ENCODE results near the gene KLHL21. TPM values are rescaled to one million over a fixed set of nuclear protein-coding genes. Genes with fewer than 3 reads are reported as not detected.
A peak's percentile ranks its signal among the peaks of the same experiment; 100 is the strongest.

KLHL21 gene
- total and polyA plus RNA-seq, 2 experiments from 2014 or later: 17.7 to 39.3 TPM

DNA sequence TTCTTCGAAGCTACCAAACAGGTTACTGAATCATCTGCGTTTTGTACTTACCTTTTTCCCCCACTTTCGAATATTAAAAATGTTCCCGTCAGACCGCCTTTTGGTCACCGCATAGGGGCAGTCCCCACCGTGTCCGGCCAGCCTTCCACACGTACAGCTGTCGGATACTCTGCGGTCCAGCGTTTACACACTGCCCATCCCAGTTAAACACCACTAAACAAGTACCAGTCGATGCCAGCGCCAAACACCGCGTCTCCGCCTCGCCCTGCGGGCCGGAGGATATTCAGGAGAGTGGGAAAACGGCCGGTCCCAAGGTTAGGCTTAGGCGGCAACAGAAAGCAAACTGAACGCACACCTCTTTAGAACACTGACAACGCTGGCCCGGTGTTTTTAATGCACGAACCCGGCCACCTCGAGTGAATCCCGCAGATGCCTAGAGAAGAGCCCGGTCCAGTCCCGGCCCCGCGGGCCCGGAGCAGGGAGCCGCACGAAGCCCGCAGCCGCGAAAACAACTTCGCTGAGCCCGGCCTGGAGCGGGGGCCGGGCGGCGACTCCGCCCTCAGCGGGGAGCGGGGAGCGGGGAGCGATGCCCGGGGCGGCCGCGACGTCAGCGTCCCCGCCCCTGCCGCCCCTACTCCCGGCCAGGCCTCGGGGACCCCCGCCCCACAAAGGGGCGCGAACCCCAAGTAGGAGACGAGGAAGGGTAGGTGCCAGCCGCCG is 10.1 kb upstream of the KLHL21 start:
- Histone ChIP-seq H4K20me1 (ENCODE audit: insufficient read depth) (no peaks in the 10 kb centered on the region), H3K36me3 (ENCODE audit: low read depth) (no peaks in the 10 kb centered on the region), H3K9me2 (ENCODE audit: insufficient read depth) (no peaks in the 10 kb centered on the region), H3K4me2 (ENCODE audit: unreplicated experiment) (peak overlapping the region; percentile 87), H3K27me3 (replicated peaks; ENCODE audit: insufficient read depth) (no peaks in the 10 kb centered on the region), H3F3A (ENCODE audit: insufficient read depth) (peaks cover 12% of the 10 kb centered on the region; the same call in 1 of the 2 replicates), H3K27ac (peak overlapping the region; percentile 89), H2AFZ (peak overlapping the region; percentile 82), H3K79me2 (ENCODE audit: insufficient read depth) (peaks cover 69% of the 10 kb centered on the region), H3K9me3 (ENCODE audit: low read depth) (no peaks in the 10 kb centered on the region), H3K4me3 (peak overlapping the region; percentile 91), H3K4me1 (ENCODE audit: insufficient read depth) (peaks cover 13% of the 10 kb centered on the region; the same call in 1 of the 2 replicates), H3K9ac (peak overlapping the region; percentile 86)
- WGBS, 2 experiments (ENCODE audit: low coverage in 1 of 2, low lambda C conversion rate in 2 of 2, missing lambda C conversion rate in 2 of 2): 1% methylated on average over 42 to 67 of the region's 67 CpGs
- TF ChIP-seq EZH2 (IDR thresholded peaks at IDR 0.05; ENCODE audit: insufficient read depth, poor library complexity, severe bottlenecking) (no peak), EZH2phosphoT487 (IDR thresholded peaks at IDR 0.05; ENCODE audit: insufficient read depth, low read depth) (no peak)
- peak; percentile 83 for DNase-seq
- in situ Hi-C loops (cut with MboI): no loop called here

DNA sequence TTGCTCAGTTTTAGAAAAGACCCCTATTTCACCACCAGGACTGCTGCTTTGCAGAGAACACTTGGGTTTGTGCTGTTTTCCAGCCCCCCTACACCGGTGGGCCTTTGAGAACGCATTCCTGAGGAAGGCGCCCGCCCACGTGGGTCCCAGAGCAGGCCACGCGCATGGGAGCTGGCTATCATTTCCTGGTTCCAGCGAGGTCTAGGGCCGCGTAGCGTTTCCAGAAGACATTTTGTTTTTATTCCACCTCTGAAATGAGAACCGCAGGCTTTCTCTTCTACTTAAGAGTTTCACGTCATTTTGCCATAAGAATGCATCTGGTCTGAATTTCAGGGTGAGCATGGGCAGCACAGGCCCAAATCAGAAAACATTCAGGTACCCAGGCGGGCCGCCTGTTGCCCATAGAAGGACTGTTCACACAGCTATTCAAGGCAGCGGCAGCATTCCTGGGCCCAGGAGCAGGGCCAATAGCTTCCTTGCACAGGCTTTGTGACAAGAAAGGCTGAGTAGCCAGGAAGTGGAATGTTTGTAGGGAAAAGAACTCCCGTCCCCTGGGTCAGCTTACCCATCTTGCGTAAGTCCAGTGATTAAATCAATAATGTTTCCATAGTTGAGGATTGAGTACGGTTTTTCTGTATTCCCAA is 1.4 kb upstream of the KLHL21 start:
- Histone ChIP-seq H3K9me3 (ENCODE audit: low read depth) (no peaks in the 10 kb centered on the region), H3K4me2 (ENCODE audit: unreplicated experiment) (peak overlapping the region; percentile 95), H3K27ac (peak overlapping the region; percentile 99), H3K9me2 (ENCODE audit: insufficient read depth) (no peaks in the 10 kb centered on the region), H3K4me3 (peak overlapping the region; percentile 87), H3K27me3 (replicated peaks; ENCODE audit: insufficient read depth) (no peaks in the 10 kb centered on the region), H3K79me2 (ENCODE audit: insufficient read depth) (peaks cover 59% of the 10 kb centered on the region), H2AFZ (peak overlapping the region; percentile 82), H3K9ac (peak overlapping the region; percentile 97), H4K20me1 (ENCODE audit: insufficient read depth) (no peaks in the 10 kb centered on the region; the same call in 1 of the 2 replicates), H3K36me3 (ENCODE audit: low read depth) (no peaks in the 10 kb centered on the region), H3F3A (ENCODE audit: insufficient read depth) (peaks cover 35% of the 10 kb centered on the region), H3K4me1 (ENCODE audit: insufficient read depth) (peaks cover 25% of the 10 kb centered on the region)
- 4% methylated on average over 19 of the region's 19 CpGs for WGBS, 2 experiments (ENCODE audit: low coverage in 1 of 2, low lambda C conversion rate in 2 of 2, missing lambda C conversion rate in 2 of 2)
- no peak for TF ChIP-seq EZH2 (IDR thresholded peaks at IDR 0.05; ENCODE audit: insufficient read depth, poor library complexity, severe bottlenecking)
- in situ Hi-C loops (cut with MboI): no loop called here
- peak; percentile 89 for DNase-seq

DNA sequence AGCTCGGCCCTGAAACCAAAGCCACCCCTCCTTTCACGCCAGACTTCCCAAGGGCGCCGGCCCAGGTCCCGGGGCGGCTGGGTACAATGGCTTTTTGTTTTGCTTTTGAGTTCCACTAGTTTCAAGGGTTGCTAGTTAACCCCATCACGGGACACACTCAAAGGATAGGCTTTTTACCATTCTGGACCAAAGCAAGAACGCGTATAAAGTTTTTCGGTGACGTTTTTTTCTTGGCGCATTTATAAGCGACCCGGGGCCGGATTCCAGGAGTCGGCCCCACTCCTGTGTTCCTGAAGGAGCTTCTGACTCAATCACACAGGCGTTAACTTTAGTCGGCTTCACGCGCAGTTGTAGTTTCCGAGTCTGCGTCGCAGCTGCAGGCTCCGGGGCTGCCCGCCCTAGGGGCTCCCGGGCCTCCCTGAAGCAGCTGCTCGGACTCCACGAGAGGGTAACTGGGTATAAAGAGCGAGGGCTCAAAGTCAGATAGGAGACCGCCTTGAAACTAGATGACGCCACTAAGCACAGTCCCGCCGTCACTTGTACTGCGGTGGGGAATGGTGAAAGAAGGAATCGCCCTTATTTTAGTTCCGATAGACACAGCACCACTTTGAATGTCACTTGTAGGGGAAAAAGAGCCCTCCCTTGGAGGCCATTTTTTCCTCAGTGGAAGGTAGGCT is 707 bp upstream of the KLHL21 start:
- Histone ChIP-seq H3K9ac (peak overlapping the region; percentile 97), H3K9me2 (ENCODE audit: insufficient read depth) (no peaks in the 10 kb centered on the region), H3K27ac (peak overlapping the region; percentile 99), H3F3A (ENCODE audit: insufficient read depth) (peaks cover 35% of the 10 kb centered on the region), H3K9me3 (ENCODE audit: low read depth) (no peaks in the 10 kb centered on the region), H3K79me2 (ENCODE audit: insufficient read depth) (peaks cover 65% of the 10 kb centered on the region), H3K4me1 (ENCODE audit: insufficient read depth) (peaks cover 25% of the 10 kb centered on the region), H4K20me1 (ENCODE audit: insufficient read depth) (no peaks in the 10 kb centered on the region; the same call in 1 of the 2 replicates), H2AFZ (peak overlapping the region; percentile 82), H3K4me3 (peak overlapping the region; percentile 87), H3K27me3 (replicated peaks; ENCODE audit: insufficient read depth) (no peaks in the 10 kb centered on the region), H3K4me2 (ENCODE audit: unreplicated experiment) (peak overlapping the region; percentile 95), H3K36me3 (ENCODE audit: low read depth) (no peaks in the 10 kb centered on the region)
- WGBS, 2 experiments (ENCODE audit: low coverage in 1 of 2, low lambda C conversion rate in 2 of 2, missing lambda C conversion rate in 2 of 2): 2% methylated on average over 36 of the region's 36 CpGs
- peak; percentile 92 for DNase-seq
- TF ChIP-seq EZH2phosphoT487 (IDR thresholded peaks at IDR 0.05; ENCODE audit: insufficient read depth, low read depth): no peak
- no peak for TF ChIP-seq EZH2 (IDR thresholded peaks at IDR 0.05; ENCODE audit: insufficient read depth, poor library complexity, severe bottlenecking)
- in situ Hi-C loops (cut with MboI): no loop called here

DNA sequence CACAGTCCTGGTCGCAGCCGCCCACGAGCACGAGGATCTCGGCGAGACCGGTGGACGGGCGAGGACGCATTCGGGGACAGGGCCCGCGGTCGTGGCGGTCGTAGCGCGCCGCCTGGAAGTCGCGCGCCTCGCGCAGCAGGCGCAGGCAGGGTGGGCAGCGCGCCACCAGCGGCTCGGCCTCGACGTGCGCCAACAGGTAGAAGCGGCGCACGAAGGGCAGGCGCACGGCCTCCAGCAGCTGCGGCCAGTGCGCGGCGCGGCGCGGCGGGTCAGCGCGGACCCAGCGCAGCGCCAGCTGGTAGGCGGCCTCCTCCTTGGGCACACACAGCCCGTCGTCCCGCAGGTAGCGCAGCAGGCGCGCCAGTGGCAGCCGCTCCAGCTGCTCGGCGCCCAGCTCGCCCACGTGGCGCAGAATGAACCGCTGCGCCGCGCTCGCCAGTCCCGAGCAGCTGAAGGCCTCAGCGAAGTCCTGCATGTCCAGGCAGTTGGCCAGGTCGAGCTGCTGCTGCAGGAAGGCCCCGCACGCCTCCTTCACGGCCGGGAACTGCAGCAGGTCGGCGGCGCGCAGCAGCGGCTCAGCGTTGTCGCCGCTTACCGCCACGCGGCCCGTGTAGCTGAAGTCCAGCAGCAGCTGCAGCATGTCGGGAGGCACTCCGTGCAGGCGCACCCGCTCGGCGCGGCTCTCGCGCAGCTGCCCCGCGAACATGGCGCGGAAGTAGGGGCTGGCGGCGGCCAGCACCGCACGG is 573 bp downstream of the KLHL21 start:
- Histone ChIP-seq H3F3A (ENCODE audit: insufficient read depth) (peaks cover 35% of the 10 kb centered on the region), H3K27me3 (replicated peaks; ENCODE audit: insufficient read depth) (no peaks in the 10 kb centered on the region), H3K4me2 (ENCODE audit: unreplicated experiment) (peak overlapping the region; percentile 86), H2AFZ (0 out of 2 replicates have a peak overlapping the region, but pooled peaks have one; percentile 14), H3K36me3 (ENCODE audit: low read depth) (peaks cover 1% of the 10 kb centered on the region; the same call in 1 of the 2 replicates), H3K4me1 (ENCODE audit: insufficient read depth) (peaks cover 25% of the 10 kb centered on the region), H3K27ac (peak overlapping the region; percentile 99), H4K20me1 (ENCODE audit: insufficient read depth) (no peaks in the 10 kb centered on the region; the same call in 1 of the 2 replicates), H3K4me3 (peak overlapping the region; percentile 87), H3K9me3 (ENCODE audit: low read depth) (no peaks in the 10 kb centered on the region), H3K79me2 (ENCODE audit: insufficient read depth) (peaks cover 66% of the 10 kb centered on the region), H3K9ac (peak overlapping the region; percentile 97), H3K9me2 (ENCODE audit: insufficient read depth) (no peaks in the 10 kb centered on the region)
- in situ Hi-C loops (cut with MboI): no loop called here
- TF ChIP-seq EZH2 (IDR thresholded peaks at IDR 0.05; ENCODE audit: insufficient read depth, poor library complexity, severe bottlenecking) (no peak), EZH2phosphoT487 (IDR thresholded peaks at IDR 0.05; ENCODE audit: insufficient read depth, low read depth) (no peak)
- DNase-seq: peak; percentile 82
- 0% methylated on average over 50 to 102 of the region's 103 CpGs for WGBS, 2 experiments (ENCODE audit: low coverage in 1 of 2, low lambda C conversion rate in 2 of 2, missing lambda C conversion rate in 2 of 2)

All from GM23248 (cell line).